DMS153 treated with DMSO at 0.1 percent for 48 hours (cell line): ENCODE measurements around the gene ASTN1.
"Not testable (repeated sequence)": the region's sequence is repeated elsewhere in the genome, so short reads cannot be mapped to it uniquely, and the experiment has no call there.

Experiments used
- DNase-seq: peaks from one replicate; lab custom pipeline; 2025; ENCODE audit not compliant: unreplicated experiment; lab: John Stamatoyannopoulos, UW

Gene ASTN1

GRCh38 chr1:177116941-177117340 lies 47.6 kb downstream of the ASTN1 start:
- no peak for DNase-seq

GRCh38 chr1:177106614-177107365 lies 57.7 kb downstream of the ASTN1 start:
- DNase-seq, result no peak

GRCh38 chr1:177106196-177106595 lies 58.3 kb downstream of the ASTN1 start:
- DNase-seq, result no peak

DNA sequence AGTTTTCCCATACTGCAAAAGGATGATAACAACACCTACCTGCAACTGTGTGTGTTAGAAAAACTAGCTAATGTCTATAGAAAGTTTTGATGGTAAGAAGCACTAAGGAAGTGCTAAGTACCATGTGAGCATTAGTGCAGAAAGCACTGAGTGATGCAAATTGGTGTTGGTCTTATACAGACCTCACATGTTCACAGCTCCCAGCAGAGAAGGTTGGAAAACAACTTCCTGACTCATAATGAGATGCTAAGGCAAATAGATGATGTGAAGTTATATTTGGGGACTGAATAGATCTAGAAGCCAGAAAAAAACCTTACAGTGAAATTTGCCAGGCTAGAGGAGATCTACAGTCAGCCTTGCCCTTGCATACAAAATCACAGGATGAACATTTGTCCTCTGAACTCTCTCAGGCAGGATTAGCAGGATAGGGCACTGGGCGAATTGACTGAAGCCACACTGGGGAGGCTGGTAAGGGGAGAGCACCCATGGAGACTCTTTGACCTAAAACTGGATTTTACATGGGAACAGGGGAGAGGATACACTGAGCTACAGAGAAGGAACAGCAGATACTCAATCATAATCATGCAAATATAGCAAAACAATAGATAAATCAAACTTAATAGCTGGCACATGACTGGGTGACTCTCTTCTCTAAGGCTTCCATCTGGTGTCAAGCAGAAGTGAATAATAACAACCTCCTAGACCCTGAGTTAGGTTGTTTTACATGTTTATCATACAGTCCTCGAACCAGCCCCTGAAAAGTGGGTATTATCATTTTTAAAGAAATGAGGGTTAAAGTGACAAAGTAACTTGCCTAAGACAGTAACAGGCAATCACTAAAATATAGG lies 61.3 kb downstream of the ASTN1 start:
- no peak for DNase-seq

- DNase-seq, result no peak
These were observed 72.5 kb downstream of the ASTN1 start for GRCh38 chr1:177092001-177092400.

DNA sequence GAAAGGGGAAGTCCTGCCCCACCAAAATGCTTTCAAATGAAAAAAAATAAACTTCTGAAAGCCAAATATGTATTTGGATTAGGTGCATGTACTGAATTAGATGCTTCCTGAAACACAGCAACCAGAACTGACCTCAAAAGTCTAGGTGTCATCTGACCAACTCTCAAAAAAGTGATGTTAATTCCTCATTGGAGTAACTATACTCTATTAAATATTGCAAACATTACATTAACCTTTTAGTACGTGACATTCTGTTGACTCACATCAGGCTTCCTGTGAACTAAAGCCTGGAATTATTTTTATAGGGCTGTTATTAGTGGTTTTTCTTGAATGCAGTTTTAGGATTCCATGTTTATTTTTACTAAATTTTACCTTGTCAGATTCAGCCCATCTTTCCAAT lies 73.5 kb downstream of the ASTN1 start:
- DNase-seq, result no peak

- no peak for DNase-seq
These were observed 75.5 kb downstream of the ASTN1 start for GRCh38 chr1:177088966-177089365.

GRCh38 chr1:177082855-177083693 lies 81.4 kb downstream of the ASTN1 start:
- no peak for DNase-seq

GRCh38 chr1:177080564-177080963 lies 83.9 kb downstream of the ASTN1 start:
- no peak for DNase-seq

DNA sequence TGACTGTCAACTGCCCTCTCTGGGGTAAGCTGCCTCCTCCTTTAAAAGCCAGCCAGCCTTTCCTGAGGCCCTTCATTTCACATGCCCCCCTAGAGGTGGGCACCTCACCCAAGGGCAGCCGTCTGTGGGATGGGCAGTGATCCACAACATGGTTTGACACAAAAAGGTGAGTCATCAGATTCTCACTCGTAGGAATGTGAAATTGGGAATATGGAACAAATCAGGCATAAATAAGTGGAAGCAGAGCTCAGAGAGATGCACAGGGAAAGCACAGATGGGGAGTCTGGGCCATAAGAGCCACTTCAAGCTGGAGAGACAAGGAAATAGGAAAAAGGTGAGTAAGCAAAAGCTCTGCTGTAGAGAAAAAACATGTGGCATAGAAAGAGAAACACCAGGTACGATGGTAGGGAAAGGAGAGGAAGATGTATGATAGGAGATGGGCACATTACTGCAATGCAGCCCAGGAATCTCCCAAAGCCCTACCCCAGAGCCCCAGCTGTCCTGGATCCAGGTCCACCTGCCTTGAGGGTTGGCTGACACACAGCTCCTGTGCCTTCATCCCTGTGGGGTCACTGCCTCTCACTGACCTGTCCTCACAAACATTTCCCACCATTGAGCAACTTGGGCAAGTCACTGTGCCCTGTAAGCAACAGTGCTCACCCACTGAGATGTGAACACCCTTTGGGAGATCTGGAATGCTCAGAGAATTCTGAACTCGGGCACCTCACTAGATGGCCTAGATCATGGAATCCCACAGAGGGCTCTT lies 86.6 kb downstream of the ASTN1 start:
- DNase-seq, result peak; percentile 4

GRCh38 chr1:177077006-177077405 lies 87.5 kb downstream of the ASTN1 start:
- DNase-seq, result no peak

DNA sequence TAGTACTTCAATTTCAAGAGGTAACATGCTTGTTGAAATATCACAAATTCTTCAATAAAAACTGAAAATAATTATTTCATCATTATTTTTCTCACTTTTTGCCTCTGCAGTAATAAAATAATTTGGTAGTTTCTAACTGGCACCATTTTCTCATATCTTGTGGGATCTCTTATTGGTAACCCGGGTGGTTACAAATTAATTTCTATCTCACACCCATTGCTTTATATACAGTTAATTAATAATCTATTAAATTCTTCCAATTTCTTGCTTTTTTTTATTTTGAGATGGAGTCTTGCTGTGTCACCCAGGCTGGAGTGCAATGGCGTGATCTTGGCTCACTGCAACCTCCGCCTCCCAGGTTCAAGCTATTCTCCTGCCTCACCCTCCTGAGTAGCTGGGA lies 89.7 kb downstream of the ASTN1 start:
- not testable (repeated sequence) for DNase-seq

GRCh38 chr1:177069490-177069889 lies 95.0 kb downstream of the ASTN1 start:
- DNase-seq, result no peak

- no peak for DNase-seq
These were observed 96.6 kb downstream of the ASTN1 start for GRCh38 chr1:177067752-177068410.

GRCh38 chr1:177065430-177065829 lies 99.1 kb downstream of the ASTN1 start:
- DNase-seq, result no peak

DNA sequence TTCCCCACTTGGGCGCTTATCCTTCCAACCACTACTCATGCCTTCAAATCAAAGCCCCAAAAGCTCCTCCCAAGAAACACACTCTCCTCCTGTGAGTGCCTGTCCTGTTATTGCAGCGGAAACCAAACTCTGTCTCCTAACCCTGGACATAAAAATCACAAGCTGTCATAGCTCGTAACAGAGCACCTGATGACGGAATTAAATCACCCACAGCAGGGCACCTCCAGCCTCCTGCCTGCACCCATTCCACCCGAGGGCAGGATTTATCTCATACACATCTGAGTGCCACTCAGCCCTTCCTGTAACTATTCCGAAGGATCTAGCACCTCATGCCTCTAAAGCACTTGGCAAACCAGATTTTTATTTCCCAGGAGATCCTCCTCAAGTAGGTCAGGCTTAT lies 100.9 kb downstream of the ASTN1 start:
- DNase-seq, result no peak

DNA sequence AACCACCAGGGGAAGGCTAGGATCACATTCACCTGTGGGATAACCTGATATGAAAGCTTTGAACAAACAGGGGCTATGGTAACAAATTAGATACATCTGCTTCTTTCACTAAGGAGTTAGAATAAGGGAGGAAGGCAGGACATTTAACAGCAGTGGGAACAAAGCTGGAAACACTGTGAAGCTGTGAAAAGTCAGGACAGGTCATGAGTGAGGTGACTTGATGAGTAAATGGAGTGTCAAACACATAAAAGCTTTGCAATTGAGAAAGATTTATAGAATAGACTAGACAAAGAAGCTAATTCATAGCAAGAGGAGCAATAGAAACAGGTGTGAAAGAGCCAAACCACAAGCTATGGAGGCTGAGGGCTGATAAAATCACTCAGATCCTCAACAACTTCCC lies 110.0 kb downstream of the ASTN1 start:
- DNase-seq, result no peak

DNA sequence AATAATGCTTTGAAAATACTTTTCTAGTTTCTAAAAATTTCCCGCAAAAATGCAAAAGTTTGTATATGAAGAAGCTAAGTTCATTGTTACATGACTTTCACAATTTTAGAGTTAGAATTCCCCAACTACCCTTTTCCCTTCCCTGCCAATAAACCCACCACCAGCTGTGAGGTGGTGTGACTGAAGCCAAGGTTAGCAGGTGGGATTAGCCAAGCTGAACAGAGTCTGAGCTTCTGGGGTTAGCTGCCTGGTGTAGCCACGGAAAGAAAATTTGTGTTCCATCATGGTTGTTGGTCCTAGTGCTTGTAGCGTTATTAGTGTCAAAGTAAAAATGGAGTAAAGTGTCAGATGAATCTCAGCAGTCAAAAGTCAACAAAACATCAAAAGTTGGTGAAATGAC lies 110.9 kb downstream of the ASTN1 start:
- DNase-seq, result no peak

DNA sequence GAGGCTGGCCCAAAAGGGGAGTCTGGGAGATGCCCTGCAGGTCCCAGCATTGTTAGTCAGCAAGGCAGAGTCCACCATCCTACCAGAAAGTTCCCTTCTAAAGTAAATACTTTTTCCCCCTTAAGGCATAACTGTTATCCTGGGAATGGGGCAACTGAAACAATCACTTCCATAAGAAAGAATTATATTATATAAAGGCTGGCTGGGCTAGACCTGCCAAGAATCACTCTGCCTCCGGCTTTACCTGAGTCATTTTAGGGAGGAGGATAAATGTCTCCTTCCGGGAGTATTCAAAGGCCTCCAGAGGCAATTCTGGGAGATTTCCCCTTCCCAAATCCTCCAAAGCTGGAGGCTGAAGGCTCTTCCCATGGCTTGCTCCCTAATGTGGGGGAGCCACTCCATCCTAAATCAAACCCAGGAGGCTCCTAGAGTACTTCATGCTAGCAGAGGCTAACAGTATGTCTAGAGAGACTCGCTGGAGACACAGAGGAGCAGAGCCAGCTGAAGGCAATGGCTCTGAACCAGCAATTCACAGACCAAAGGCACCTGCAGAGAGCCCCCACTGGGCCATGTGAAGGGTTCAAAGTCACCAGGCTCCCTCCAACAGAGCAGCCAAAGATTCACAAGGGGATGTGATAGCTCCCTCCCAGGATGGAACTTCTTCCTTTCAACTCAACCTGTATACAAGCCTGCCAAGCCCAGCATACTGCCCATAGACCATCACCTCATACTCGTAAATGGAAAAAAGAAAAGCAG lies 116.0 kb downstream of the ASTN1 start:
- no peak for DNase-seq
